ENCODE data around the gene ZNF665. TPM values are rescaled to one million over a fixed set of nuclear protein-coding genes. Genes with fewer than 3 reads are reported as not detected.
"Not testable (repeated sequence)": the region's sequence is repeated elsewhere in the genome, so short reads cannot be mapped to it uniquely, and the experiment has no call there.

Gene ZNF665
- total and polyA plus RNA-seq, 10 of the 15 experiments (the other 5 are each of a cell fraction or from before 2014, with no cell fraction given) = 0.20 to 3.0 (median 1.4) TPM

DNA sequence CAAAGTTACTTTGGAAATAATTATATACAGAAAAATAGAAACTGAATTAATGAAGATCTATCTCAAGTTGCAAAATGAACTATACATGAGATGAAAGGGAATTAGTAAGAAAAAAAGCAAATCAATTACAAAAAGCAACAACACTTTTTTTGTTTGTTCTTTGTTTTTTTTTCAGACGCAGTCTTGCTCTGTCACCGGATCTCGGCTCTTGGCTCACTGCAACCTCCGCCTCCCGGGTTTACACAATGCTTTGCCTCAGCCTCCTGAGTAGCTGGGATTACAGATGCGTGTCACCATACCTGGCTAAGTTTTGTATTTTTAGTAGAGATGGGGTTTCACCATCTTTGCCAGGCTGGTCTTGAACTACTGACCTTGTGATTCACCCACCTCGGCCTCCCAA lies 62.7 kb downstream of the ZNF665 start (continued):
- TF ChIP-seq, protein P1, sequence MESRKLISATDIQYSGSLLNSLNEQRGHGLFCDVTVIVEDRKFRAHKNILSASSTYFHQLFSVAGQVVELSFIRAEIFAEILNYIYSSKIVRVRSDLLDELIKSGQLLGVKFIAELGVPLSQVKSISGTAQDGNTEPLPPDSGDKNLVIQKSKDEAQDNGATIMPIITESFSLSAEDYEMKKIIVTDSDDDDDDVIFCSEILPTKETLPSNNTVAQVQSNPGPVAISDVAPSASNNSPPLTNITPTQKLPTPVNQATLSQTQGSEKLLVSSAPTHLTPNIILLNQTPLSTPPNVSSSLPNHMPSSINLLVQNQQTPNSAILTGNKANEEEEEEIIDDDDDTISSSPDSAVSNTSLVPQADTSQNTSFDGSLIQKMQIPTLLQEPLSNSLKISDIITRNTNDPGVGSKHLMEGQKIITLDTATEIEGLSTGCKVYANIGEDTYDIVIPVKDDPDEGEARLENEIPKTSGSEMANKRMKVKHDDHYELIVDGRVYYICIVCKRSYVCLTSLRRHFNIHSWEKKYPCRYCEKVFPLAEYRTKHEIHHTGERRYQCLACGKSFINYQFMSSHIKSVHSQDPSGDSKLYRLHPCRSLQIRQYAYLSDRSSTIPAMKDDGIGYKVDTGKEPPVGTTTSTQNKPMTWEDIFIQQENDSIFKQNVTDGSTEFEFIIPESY (IDR thresholded peaks at IDR 0.05) = no peak
- no peak for TF ChIP-seq MYB (IDR thresholded peaks at IDR 0.05; ENCODE audit: borderline replicate concordance, low read depth, low read length)
- TF ChIP-seq SIN3A (IDR thresholded peaks at IDR 0.05; ENCODE audit: low read depth, low read length) = no peak
- no peak for TF ChIP-seq ZNF217 (IDR thresholded peaks at IDR 0.05)
- TF ChIP-seq MEF2B (IDR thresholded peaks at IDR 0.05; ENCODE audit: partially characterized antibody, poor library complexity, severe bottlenecking) = no peak
- no peak for TF ChIP-seq MYC (IDR thresholded peaks at IDR 0.05; ENCODE audit: insufficient read depth, insufficient read length, insufficient replicate concordance, low read length, severe bottlenecking)
- TF ChIP-seq NR2C1 (IDR thresholded peaks at IDR 0.05) = no peak
- TF ChIP-seq, protein P2, sequence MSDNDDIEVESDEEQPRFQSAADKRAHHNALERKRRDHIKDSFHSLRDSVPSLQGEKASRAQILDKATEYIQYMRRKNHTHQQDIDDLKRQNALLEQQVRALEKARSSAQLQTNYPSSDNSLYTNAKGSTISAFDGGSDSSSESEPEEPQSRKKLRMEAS (IDR thresholded peaks at IDR 0.05; ENCODE audit: low read depth, low read length) = no peak
- no peak for TF ChIP-seq STAT1 (conservative IDR thresholded peaks at IDR 0.05)
- no peak for TF ChIP-seq NR2F1 (conservative IDR thresholded peaks at IDR 0.05)

DNA sequence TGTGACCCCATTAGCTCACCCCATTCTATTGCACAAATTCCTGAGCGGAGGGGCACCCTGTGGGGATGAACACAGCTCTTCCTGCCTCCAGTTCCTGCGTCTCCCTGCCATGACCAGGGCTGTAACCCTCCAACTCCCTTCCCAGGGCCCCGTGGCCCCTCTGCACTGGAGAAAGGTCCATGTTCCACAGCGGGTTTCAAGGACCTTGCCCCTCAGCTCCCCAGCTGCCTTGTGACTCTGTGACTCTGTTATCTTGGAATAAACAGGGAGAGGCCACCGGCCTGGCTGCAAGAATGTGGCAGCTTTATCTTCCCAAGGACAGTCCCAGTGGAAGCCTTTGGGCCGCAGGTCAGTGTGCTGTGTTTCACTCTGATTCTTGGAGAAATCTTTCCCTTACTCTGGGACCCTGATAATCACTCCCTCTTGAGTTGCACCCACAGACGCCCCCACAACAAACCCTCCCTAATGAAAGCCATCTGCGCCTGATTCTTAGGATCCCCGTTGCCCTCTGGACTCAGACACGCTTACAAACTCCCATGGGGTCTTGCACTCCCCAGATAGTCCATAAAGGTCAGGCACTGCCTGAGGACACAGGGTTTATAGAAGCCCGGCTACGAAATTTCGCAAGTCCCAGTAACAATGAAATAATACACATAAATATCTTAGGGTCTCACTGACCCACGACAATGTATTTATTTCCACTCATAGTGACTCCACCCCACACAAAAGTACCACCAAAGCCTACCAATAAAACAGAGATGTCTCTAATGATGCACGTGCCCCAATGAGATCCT lies 66.2 kb downstream of the ZNF665 start:
- H3K9me3 ChIP-seq (replicated peaks; ENCODE audit: control insufficient read depth, insufficient read depth, low read length); CTCF ChIA-PET; H3K9ac ChIP-seq (ENCODE audit: control insufficient read depth, insufficient read depth, low read length); FAIRE-seq; H3K4me2 ChIP-seq (ENCODE audit: control insufficient read depth, insufficient read depth); intact Hi-C loops (cut with micrococcal nuclease; ENCODE audit: unreplicated experiment); H3K4me1 ChIP-seq (ENCODE audit: control insufficient read depth, insufficient read depth, low read length); H2AFZ ChIP-seq (ENCODE audit: control insufficient read depth, low read depth, low read length); POLR2A ChIA-PET; H3K36me3 ChIP-seq (ENCODE audit: control insufficient read depth in 2 of 2, insufficient read depth in 2 of 2, low read length in 1 of 2); H4K20me1 ChIP-seq (ENCODE audit: control insufficient read depth, insufficient read depth); DNase-seq (ENCODE audit: low read depth, low spot score); in situ Hi-C loops (cut with MboI); RAD21 ChIA-PET (ENCODE audit: unreplicated experiment); ATAC-seq; SMC1A ChIA-PET (ENCODE audit: uncharacterized antibody, unreplicated experiment); H3K27ac ChIP-seq (ENCODE audit: control insufficient read depth, insufficient read depth); H3K4me3 ChIP-seq; H3K27me3 ChIP-seq (replicated peaks in 1 of 2; ENCODE audit: control insufficient read depth in 2 of 2, insufficient read depth in 2 of 2, low read length in 1 of 2); H3K79me2 ChIP-seq (ENCODE audit: control insufficient read depth, insufficient read depth, low read length): not testable (repeated sequence)
- WGBS (ENCODE audit: insufficient coverage, insufficient replicate concordance, low lambda C conversion rate, missing lambda C conversion rate) = 62% methylated on average over 8 of the region's 15 CpGs
- BruUV-seq (replicated peaks) = TSS peak; percentile 89

Data from GM12878 (cell line).